ENCODE results near the gene USP14.
A peak's percentile ranks its signal among the peaks of the same experiment; 100 is the strongest.

The USP14 gene

DNA sequence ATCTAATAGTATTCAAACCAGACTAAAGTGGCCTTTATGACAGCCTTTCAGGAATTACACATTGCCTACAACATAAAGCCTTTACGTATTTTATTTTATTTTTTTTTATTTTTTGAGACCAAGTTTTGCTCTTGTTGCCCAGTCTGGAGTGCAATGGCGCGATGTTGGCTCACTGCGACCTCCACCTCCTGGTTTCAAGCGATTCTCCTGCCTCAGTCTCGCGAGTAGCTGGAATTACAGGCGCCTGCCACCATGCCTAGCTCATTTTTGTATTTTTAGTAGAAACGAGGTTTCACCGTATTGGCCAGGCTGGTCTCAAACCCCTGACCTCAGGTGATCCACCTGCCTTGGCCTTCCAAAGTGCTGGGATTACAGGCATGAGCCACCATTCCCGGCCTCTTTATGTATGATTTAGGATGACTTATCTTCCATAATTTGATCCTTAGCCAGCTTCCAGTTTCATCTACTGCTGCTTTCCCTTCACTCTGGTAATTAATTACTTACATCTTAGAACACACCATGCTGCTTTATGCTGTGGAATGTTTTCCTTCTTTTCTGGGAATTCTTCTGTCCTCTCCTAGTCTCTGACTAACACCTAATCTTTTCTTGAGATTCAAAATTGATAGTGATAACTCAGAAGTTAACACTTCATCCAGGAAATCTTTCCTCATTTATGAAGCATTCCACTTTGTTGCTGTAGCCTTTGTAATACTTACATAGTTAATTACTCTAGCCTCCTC, 2.6 kb downstream of the USP14 start:
- DNase-seq = no peak

DNA sequence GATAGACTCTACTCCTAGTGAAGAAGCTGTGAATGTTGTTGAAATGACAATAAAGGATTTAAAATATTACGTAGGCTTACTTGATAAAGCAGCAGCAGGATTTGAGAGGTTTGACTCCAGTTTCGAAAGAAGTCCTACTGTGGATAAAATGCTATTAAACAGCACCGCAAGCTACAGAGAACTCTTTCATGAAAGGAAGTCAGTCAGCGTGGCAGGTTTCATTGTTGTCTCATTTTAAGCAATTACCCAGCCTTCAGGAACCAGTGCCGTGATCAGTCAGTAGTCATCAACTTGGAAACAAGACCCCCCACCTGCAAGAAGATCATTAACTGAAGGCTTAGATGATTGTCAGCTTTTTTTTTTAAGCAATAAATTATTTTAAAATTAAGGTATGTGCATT, 14.0 kb downstream of the USP14 start:
- no peak for DNase-seq

GRCh38 chr18:179499-179898, 21.1 kb downstream of the USP14 start:
- DNase-seq = no peak

- DNase-seq = no peak
These were observed 23.4 kb downstream of the USP14 start for GRCh38 chr18:181711-182110.

DNA sequence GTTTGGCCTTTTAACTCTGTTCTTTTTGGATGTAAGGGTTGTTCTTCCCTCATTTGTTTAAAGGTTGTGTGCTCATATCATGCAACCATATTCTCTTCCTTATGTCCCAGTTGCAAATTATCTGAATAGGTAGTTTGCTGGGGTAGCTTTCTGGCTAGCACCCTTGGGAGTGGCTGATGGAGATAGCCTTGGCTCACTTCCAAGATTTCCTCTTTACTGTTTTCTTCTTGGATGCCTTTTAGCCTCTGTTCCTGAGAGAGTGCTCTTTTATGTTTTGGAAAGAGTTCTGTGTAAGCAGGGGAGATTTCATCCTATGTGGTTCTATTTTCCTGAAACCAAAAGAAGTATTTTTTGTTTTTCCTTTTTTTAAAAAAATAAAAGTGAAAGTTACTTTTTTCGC, 25.4 kb downstream of the USP14 start:
- no peak for DNase-seq

DNA sequence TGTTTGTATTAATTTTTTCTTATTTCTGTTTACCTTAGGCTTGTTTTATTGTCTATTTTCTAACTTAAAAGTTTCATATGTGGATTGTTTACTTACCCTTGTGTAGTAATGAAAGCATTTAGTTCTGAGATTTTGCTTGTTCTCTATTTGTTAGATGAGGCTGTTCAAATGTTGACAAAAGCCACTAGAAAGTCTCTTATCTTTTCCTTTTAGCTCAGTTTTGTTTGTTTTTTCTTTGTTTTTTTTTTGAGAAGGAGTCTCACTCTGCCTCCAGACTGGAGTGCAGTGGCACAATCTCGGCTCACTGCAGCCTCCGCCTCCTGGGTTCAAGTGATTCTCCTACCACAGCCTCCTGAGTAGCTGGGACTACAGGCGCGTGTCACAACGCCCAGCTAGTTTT, 30.9 kb downstream of the USP14 start:
- no peak for DNase-seq

DNA sequence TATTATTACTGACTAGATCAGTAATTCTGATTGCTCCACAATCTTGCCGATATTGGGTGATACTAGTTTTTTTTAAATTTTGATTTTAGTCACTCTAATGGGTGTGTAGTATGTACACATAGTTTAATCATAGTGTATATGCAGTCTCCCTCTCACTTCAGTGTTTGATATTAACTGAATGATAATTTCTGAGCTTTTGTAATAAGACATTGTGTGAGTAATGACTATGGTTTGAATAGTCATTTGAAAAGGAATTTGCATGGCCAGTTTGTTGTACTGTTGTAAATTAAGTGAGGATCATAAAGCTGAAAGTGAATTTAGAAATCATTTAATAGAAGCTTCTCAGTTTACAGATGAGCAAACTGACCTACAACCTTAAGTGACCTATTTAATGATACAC, 33.4 kb downstream of the USP14 start:
- peak; percentile 22 for DNase-seq

DNA sequence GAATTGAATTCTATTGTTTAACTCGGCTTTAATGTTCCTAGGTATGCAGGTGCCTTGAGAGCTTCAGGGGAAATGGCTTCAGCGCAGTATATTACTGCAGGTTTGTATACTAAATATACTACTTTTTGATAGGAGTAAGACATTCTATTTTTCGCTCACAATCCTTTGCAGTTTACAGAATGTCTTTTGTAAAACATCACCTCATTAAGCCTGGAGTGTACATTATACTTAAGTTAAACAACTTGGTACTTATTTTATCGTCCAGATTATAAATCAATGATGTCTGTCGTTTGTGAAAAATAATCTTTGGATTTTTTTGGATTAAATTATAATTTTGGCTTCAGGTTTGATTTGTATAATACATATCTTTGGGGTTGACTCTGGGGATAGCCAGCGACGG, 34.4 kb downstream of the USP14 start:
- no peak for DNase-seq

DNA sequence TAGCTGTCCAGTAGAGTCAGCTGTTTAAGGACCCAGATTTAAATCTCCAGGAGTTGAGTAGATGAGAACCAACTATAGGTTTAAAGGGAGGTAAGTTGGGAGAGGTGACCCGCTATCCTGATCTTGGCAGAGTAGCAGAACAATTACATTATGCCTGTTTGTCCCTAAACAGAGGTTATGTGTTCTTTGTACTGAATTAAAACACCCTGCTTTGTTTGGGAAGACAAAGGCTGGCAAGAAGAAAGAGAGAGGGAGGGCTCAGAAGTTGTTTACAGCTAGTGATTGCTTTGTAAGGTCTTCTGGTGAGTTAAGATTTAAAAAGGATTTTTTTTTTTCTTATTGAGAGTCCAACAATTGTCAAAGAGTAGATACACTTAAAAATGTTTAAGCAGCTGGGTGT, 37.3 kb downstream of the USP14 start:
- DNase-seq = no peak

GRCh38 chr18:199214-199613, 40.9 kb downstream of the USP14 start:
- no peak for DNase-seq

DNA sequence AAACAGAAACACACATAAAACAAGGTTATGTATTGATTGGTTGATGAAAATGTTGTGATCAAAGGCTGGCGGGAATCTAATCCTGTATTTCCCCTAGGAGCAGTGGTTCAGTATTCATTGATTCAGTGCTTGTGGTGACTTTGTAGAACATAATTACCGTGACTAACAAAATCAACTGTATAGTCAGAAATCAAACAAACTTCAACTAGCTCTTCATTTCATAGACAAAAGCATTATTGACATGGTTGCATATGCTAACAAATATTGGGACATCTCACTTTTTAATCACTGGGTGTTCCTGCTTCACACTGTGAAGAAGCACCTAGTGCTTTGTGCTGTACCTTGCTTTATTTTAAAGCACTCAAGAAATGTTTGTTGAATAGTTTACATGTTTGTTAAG, 41.4 kb downstream of the USP14 start:
- no peak for DNase-seq

- no peak for DNase-seq
These were observed 51.7 kb downstream of the USP14 start for GRCh38 chr18:210075-210474.

DNA sequence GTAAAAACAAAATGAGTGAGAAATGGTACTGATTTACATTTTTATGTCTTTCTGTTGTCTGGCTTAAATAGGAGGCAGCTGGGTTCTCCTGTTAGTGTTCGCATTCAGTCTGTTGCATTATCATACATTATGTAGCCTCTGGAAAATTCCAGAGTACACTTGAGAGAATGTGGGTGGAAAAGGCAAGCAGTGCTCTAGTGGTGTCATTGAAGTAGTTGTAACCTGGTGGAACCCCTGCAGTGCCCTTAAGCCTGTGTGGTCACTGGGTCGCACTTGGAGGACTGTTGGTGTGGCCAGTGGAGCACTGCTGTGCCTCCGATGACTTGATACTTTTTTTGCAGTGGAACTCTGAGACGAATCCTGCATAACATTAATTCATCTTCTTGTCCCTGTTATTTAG, 52.4 kb downstream of the USP14 start:
- DNase-seq = no peak

- DNase-seq = no peak
These were observed 53.2 kb downstream of the USP14 start for GRCh38 chr18:211582-211981.

DNA sequence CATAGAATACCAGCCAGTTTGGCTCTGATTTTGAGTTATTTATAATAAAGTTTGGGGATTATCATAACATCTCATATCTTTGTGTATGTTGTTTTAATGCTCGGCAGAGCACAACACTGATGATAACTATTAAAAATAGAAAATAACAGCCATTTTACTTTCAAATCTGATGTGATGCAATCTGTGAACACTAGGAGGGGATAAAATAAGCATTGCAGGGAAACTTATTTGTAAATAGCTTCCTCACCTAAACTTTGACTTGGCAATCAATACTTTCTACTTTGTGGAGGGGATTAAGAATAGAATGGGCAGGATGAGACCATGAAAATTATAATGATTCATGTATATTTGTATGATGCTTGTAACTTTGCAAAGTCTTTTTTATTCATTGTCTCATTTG, 54.4 kb downstream of the USP14 start:
- no peak for DNase-seq

GRCh38 chr18:213505-213904, 55.1 kb downstream of the USP14 start:
- DNase-seq = no peak

GRCh38 chr18:213966-214365, 55.6 kb downstream of the USP14 start:
- no peak for DNase-seq

DNA sequence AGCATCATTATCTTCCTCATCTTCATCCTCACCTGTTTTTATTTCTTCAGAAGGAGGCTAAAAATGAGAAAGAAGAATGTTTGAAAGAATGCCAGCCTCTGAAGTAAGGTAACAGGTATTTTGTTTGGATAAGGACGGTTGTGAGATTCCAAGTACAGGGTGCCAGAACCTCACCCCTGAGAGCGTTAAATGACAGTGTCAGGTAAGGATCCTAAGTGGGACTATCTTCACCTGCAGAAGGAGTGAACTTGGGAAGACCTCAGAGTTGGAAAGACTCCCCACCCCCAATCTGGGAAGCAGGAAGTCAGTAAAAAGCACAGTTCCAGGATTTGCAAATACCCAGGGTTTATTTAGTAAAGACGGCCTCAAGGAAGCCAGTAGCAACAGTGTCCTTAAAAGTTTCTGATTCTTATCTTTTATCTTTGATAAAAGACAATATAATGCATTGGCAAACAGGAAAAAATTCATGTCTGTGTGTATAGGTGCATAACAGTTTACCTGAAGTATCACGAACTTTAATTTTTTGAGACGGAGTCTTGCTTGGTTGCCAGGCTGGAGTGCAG, 57.2 kb downstream of the USP14 start:
- no peak for DNase-seq

- DNase-seq = no peak
These were observed 59.4 kb downstream of the USP14 start for GRCh38 chr18:217532-218336.

DNA sequence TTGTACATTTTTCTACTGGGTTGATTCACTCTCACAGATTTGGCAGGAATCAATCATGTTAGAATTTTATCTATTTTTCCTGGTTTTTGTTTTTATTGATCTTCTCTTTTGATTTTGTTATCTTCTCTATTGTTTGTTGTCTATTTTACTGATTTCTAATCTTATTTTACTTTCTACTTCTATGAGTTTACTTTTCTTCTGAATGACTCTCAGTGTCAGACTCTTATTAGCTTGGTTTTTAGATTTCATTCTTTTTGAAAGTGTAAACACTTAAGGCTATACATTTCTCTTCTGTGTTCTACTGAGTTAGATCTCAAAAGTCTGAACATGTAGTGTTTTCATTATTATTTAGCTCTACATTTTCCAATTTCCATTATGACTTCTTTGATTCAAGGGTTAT, 62.4 kb downstream of the USP14 start:
- DNase-seq = no peak

- no peak for DNase-seq
These were observed 67.4 kb downstream of the USP14 start for GRCh38 chr18:225745-226144.

DNA sequence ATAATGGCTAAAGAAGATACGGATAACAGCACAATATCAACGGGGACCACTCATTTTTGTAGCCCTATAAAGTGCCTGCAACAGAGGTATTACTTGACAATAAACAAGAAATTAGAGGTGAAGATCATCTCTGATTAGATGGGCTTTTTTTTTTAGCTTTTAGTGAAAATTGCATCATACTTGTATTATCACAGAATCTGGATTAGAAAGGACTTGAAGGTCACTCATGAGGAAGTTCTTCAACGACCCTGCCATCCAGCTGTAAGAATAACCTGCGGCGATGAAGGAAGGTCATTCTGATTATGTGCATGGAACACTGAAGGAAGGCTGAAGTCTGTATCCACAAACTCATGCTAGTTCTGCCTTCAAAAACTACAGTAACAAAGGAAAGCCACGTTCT, 69.0 kb downstream of the USP14 start:
- no peak for DNase-seq

DNA sequence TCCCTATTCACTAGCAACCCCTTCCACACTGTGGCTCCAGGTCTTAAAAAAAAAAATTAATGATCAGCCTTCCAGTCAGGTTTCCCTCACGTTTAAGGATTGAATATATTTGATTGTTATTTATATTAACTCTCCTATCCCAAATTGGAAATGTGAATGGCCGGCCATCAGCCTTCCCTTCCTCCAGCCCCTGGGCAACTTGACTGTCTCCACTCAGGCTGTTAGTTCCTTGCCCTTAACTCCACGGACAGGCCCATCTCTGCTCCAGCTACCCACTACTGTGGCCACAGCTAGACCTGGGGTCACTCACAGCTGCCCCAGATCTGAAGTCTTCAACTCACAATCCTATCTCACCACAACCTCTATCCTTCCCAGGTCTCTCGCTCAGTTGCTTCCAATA, 69.5 kb downstream of the USP14 start:
- no peak for DNase-seq

DNA sequence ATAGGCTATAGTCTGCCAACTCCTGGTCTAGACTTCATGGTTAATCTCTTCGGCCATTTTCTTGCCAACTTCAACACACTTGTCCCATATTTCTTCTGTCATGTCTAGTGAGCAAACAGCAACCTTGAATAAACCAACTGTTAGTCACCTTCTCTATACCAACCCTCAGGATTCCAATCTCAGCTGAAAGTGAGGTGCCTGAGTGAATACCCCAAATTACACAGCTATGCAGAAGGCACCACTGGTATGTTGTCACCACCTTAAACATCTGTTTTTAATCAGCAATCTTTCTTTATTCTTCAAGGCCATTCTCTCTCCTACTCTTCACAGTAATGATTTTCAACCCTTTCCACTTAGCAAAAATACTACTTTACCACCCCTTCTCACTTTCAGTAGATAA, 70.2 kb downstream of the USP14 start:
- DNase-seq = no peak

All from HCEC 1CT (cell line).